GM12878 (cell line): Measurements from ENCODE around the gene FBRSL1. TPM values are rescaled to one million over a fixed set of nuclear protein-coding genes. Genes with fewer than 3 reads are reported as not detected.

Experiments
- ATAC-seq: fragments of 200-7000 bp; cut with Tn5 transposase; 3 replicates; pipeline ENCODE4 v1.9.1; 2020; ENCODE audit warnings: mild to moderate bottlenecking, moderate library complexity
- BruUV-seq: library from RNA; stranded (reverse); fragments of 400-500 nt; replicated peaks from 2 replicates; lab custom pipeline; 2021; lab: Mats Ljungman, UMichigan
- CTCF ChIA-PET: fragments of 300-600 bp; sonication (Branson Sonifier 250); formaldehyde crosslinking; extraction: SDS; loops from one replicate; lab custom pipeline; 2021; ENCODE audit warnings: inconsistent platforms; lab: Yijun Ruan, JAX
- POLR2A ChIA-PET: fragments of 350-600 bp; formaldehyde crosslinking; extraction: SDS; loops from one replicate; lab custom pipeline; 2021; ENCODE audit warnings: inconsistent platforms; lab: Charles Lee
- RAD21 ChIA-PET: fragments of 300-600 bp; sonication (Branson Sonifier 250); formaldehyde crosslinking; loops from one replicate; lab custom pipeline; 2023; ENCODE audit warnings: antibody characterized with exemption; ENCODE audit not compliant: unreplicated experiment; lab: Charles Lee
- SMC1A ChIA-PET: fragments of 300-600 bp; sonication (Branson Sonifier 250); formaldehyde crosslinking; loops from one replicate; lab custom pipeline; 2023; ENCODE audit not compliant: unreplicated experiment, uncharacterized antibody; lab: Charles Lee
- DNase-seq: peaks from one replicate; pipeline ENCODE4 v3.0.0-alpha.2; 2011; ENCODE audit warnings: low read depth, low spot score
- FAIRE-seq: peaks from 3 replicates; lab custom pipeline; 2011; peaks lifted over from hg19 to GRCh38; lab: Jason Lieb, UNC
- H2AFZ ChIP-seq: 2 replicates; pipeline ENCODE4 v1.6.0; 2011; ENCODE audit warnings: low read depth, low read length, control low read depth; ENCODE audit not compliant: control insufficient read depth
- H3K27ac ChIP-seq: 2 replicates; pipeline ENCODE4 v1.5.1; 2011; ENCODE audit warnings: control low read depth; ENCODE audit not compliant: control insufficient read depth, insufficient read depth
- H3K27me3 ChIP-seq, 2 experiments: replicated peaks in 1 of 2; 2 replicates each; pipeline versions ENCODE4 v1.6.0 to v1.6.1; 2011; ENCODE audit warnings: low read length in 1 of 2; ENCODE audit not compliant: control insufficient read depth in 2 of 2, insufficient read depth in 2 of 2
- H3K36me3 ChIP-seq, 2 experiments: 2 replicates each; pipeline ENCODE4 v1.5.1; 2011; ENCODE audit warnings: low read length in 1 of 2; ENCODE audit not compliant: control insufficient read depth in 2 of 2, insufficient read depth in 2 of 2
- H3K4me1 ChIP-seq: 2 replicates; pipeline ENCODE4 v1.6.1; 2011; ENCODE audit warnings: mild to moderate bottlenecking, low read length, moderate library complexity, mixed read lengths; ENCODE audit not compliant: control insufficient read depth, insufficient read depth
- H3K4me2 ChIP-seq: 2 replicates; pipeline ENCODE4 v1.6.0; 2011; ENCODE audit warnings: control low read depth; ENCODE audit not compliant: control insufficient read depth, insufficient read depth
- H3K4me3 ChIP-seq: fragments of 200-600 bp; sonication (generic); 2 replicates; pipeline ENCODE4 v1.5.1; 2016
- H3K79me2 ChIP-seq: 2 replicates; pipeline ENCODE4 v1.6.0; 2011; ENCODE audit warnings: low read length; ENCODE audit not compliant: control insufficient read depth, insufficient read depth
- H3K9ac ChIP-seq: 2 replicates; pipeline ENCODE4 v1.8.0; 2011; ENCODE audit warnings: low read length, control low read depth, mixed read lengths; ENCODE audit not compliant: control insufficient read depth, insufficient read depth
- H3K9me3 ChIP-seq: replicated peaks from 3 replicates; pipeline ENCODE4 v1.5.1; 2011; ENCODE audit warnings: mild to moderate bottlenecking, low read length; ENCODE audit not compliant: control insufficient read depth, insufficient read depth
- H4K20me1 ChIP-seq: 2 replicates; pipeline ENCODE4 v1.6.0; 2011; ENCODE audit not compliant: control insufficient read depth, insufficient read depth
- CEBPB ChIP-seq, 2 experiments: fragments of 150-350 bp in 1 of 2; IDR thresholded peaks; 2 replicates each; pipeline ENCODE4 v1.6.1; 2012 to 2014; ENCODE audit warnings: low read depth in 2 of 2, low read length in 2 of 2, borderline replicate concordance in 1 of 2, inconsistent platforms in 1 of 2
- CEBPZ ChIP-seq: fragments of 150-350 bp; IDR thresholded peaks from 2 replicates; pipeline ENCODE4 v1.6.1; 2016; ENCODE audit warnings: low read depth, low read length
- E4F1 ChIP-seq: fragments of 450-650 bp; IDR thresholded peaks from 2 replicates; pipeline ENCODE4 v1.6.1; 2018; ENCODE audit warnings: borderline replicate concordance, mild to moderate bottlenecking; ENCODE audit not compliant: partially characterized antibody
- IRF4 ChIP-seq: IDR thresholded peaks from 2 replicates; pipeline ENCODE4 v1.6.1; 2011; ENCODE audit warnings: low read depth, low read length
- MEF2B ChIP-seq: fragments of 450-650 bp; IDR thresholded peaks from 2 replicates; pipeline ENCODE4 v1.6.1; 2018; ENCODE audit warnings: mild to moderate bottlenecking, moderate library complexity; ENCODE audit not compliant: partially characterized antibody, poor library complexity, severe bottlenecking
- MYC ChIP-seq: IDR thresholded peaks from 2 replicates; pipeline ENCODE4 v1.6.1; 2011; ENCODE audit warnings: mild to moderate bottlenecking, low read length, moderate library complexity, inconsistent platforms; ENCODE audit not compliant: insufficient read depth, insufficient replicate concordance, insufficient read length, severe bottlenecking
- NFXL1 ChIP-seq: fragments of 450-650 bp; IDR thresholded peaks from 2 replicates; pipeline ENCODE4 v1.6.1; 2017; ENCODE audit warnings: antibody characterized with exemption, mild to moderate bottlenecking, borderline replicate concordance
- PML ChIP-seq: IDR thresholded peaks from 2 replicates; pipeline ENCODE4 v1.6.1; 2012; ENCODE audit warnings: low read length, inconsistent platforms
- RCOR1 ChIP-seq: conservative IDR thresholded peaks from 2 replicates; pipeline ENCODE4 v1.6.1; 2012; ENCODE audit warnings: low read depth, low read length, improper control_type of control experiment
- SP1 ChIP-seq: IDR thresholded peaks from one replicate; pipeline ENCODE4 v1.6.1; 2011; ENCODE audit warnings: low read depth, low read length
- SPI1 ChIP-seq: IDR thresholded peaks from 2 replicates; pipeline ENCODE4 v1.6.1; 2011; ENCODE audit warnings: low read depth, mild to moderate bottlenecking, low read length, moderate library complexity, borderline replicate concordance; ENCODE audit not compliant: insufficient read depth
- TCF7 ChIP-seq: IDR thresholded peaks from 2 replicates; pipeline ENCODE4 v1.6.1; 2014; ENCODE audit warnings: antibody characterized with exemption, borderline replicate concordance
- ZNF24 ChIP-seq: fragments of 450-650 bp; IDR thresholded peaks from 2 replicates; pipeline ENCODE4 v1.6.1; 2017; ENCODE audit warnings: antibody characterized with exemption, mild to moderate bottlenecking
- WGBS: methylation state at CpG from one replicate; pipeline ENCODE4 v1.1.6; 2016; ENCODE audit warnings: low lambda C conversion rate; ENCODE audit not compliant: insufficient replicate concordance, insufficient coverage; ENCODE audit errors: missing lambda C conversion rate; 5-methylcytosine and 5-hydroxymethylcytosine counted together
- in situ Hi-C: fragments of 300-500 bp; cut with MboI; formaldehyde crosslinking; loops from 9 replicates; pipeline ENCODE4 v1.14.3; 2018; ENCODE audit warnings: mixed read lengths
- intact Hi-C: fragments of 100-400 bp; cut with micrococcal nuclease; formaldehyde crosslinking; loops from one replicate; pipeline ENCODE4 v1.14.2; 2022; ENCODE audit not compliant: unreplicated experiment
- polyA plus RNA-seq, 11 experiments: library from polyadenylated mRNA; depleted of rRNA in 4 of 11; unstranded in 6 of 11; stranded (reverse) in 5 of 11; fragments of >200 nt; fragmentation: Nextera tagmentation in 4 of 11; fragmentation: Illumina TruSeq in 1 of 11; extraction: Ambion mirVana in 4 of 11; extraction: Trizol in 1 of 11; gene quantifications; 1 replicate in 1 of 11; 2 replicates in 10 of 11; pipeline versions ENCODE4 v1.2.1 to v1.2.3, GENCODE V29; 2011 to 2016; ENCODE audit warnings: inconsistent platforms in 2 of 11, missing spikeins in 2 of 11, low read depth in 1 of 11
- total RNA-seq, 4 experiments: library from RNA; depleted of rRNA in 3 of 4; stranded (reverse); fragments of >200 nt in 3 of 4; fragmentation: Illumina TruSeq in 1 of 4; extraction: Trizol in 1 of 4; gene quantifications; 2 replicates each; pipeline versions ENCODE4 v1.2.1 to v1.2.3, GENCODE V29; 2013 to 2021
- TF ChIP-seq, protein P1 (sequence below): IDR thresholded peaks from 2 replicates; pipeline ENCODE4 v1.6.1; 2012; ENCODE audit warnings: low read depth, low read length, improper control_type of control experiment
- TF ChIP-seq, protein P2 (sequence below): IDR thresholded peaks from 2 replicates; pipeline ENCODE4 v1.6.1; 2012; ENCODE audit warnings: mild to moderate bottlenecking, low read depth, low read length

FBRSL1 gene
- total and polyA plus RNA-seq, 10 of the 15 experiments (the other 5 are each of a cell fraction or from before 2014, with no cell fraction given) = 0.19 to 55.1 (median 4.1) TPM

DNA sequence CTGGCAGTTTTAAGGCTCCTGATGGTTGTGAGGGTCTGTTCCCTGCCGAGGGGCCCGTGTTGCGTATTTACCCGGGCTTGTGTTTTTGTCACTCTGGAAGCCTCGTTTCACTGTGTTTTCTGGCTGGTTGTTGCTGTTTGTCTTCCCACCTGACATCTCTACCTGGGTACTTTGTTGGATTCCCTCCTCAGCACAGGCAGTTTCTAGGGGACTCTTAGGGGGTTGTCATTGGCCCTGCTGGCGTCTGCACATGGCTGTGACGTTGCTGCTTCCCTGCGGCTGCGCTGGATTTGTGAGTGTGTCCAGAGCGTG lies 6.4 kb downstream of the FBRSL1 start:
- Histone ChIP-seq H3K36me3 (no peaks in the 10 kb centered on the region; a peak in 1 of 4 replicates), H3K79me2 (peaks cover 60% of the 10 kb centered on the region), H4K20me1 (no peaks in the 10 kb centered on the region; the same call in 1 of the 2 replicates), H3K4me1 (peaks cover 23% of the 10 kb centered on the region), H3K27ac (no peak overlapping the region), H3K4me2 (no peak overlapping the region), H3K4me3 (no peak overlapping the region), H3K27me3 (no peaks in the 10 kb centered on the region), H3K9me3 (no peaks in the 10 kb centered on the region), H3K9ac (no peak overlapping the region), H2AFZ (no peak overlapping the region)
- in situ Hi-C loops (no loop called here), intact Hi-C loops (no loop called here)
- CTCF ChIA-PET = no interaction called here
- no peak for FAIRE-seq
- ATAC-seq = no peak
- SMC1A ChIA-PET = no interaction called here
- DNase-seq = no peak
- no TSS peak for BruUV-seq
- 77% methylated on average over 10 of the region's 10 CpGs for WGBS
- RAD21 ChIA-PET = no interaction called here
- POLR2A ChIA-PET = no interaction called here
- TF ChIP-seq MYC = no peak
- TF ChIP-seq, protein P1, sequence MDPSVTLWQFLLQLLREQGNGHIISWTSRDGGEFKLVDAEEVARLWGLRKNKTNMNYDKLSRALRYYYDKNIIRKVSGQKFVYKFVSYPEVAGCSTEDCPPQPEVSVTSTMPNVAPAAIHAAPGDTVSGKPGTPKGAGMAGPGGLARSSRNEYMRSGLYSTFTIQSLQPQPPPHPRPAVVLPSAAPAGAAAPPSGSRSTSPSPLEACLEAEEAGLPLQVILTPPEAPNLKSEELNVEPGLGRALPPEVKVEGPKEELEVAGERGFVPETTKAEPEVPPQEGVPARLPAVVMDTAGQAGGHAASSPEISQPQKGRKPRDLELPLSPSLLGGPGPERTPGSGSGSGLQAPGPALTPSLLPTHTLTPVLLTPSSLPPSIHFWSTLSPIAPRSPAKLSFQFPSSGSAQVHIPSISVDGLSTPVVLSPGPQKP = no peak
- TF ChIP-seq PML = no peak
- no peak for TF ChIP-seq CEBPZ
- TF ChIP-seq NFXL1 = no peak
- no peak for TF ChIP-seq ZNF24
- no peak for TF ChIP-seq TCF7
- no peak for TF ChIP-seq RCOR1
- no peak for TF ChIP-seq MEF2B
- TF ChIP-seq SP1 = no peak
- no peak for TF ChIP-seq IRF4
- no peak for TF ChIP-seq SPI1
- no peak for TF ChIP-seq CEBPB (IDR thresholded peaks at IDR 0.05; ENCODE audit: borderline replicate concordance in 1 of 2, low read depth in 2 of 2, low read length in 2 of 2)
- TF ChIP-seq, protein P2, sequence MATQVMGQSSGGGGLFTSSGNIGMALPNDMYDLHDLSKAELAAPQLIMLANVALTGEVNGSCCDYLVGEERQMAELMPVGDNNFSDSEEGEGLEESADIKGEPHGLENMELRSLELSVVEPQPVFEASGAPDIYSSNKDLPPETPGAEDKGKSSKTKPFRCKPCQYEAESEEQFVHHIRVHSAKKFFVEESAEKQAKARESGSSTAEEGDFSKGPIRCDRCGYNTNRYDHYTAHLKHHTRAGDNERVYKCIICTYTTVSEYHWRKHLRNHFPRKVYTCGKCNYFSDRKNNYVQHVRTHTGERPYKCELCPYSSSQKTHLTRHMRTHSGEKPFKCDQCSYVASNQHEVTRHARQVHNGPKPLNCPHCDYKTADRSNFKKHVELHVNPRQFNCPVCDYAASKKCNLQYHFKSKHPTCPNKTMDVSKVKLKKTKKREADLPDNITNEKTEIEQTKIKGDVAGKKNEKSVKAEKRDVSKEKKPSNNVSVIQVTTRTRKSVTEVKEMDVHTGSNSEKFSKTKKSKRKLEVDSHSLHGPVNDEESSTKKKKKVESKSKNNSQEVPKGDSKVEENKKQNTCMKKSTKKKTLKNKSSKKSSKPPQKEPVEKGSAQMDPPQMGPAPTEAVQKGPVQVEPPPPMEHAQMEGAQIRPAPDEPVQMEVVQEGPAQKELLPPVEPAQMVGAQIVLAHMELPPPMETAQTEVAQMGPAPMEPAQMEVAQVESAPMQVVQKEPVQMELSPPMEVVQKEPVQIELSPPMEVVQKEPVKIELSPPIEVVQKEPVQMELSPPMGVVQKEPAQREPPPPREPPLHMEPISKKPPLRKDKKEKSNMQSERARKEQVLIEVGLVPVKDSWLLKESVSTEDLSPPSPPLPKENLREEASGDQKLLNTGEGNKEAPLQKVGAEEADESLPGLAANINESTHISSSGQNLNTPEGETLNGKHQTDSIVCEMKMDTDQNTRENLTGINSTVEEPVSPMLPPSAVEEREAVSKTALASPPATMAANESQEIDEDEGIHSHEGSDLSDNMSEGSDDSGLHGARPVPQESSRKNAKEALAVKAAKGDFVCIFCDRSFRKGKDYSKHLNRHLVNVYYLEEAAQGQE = no peak
- TF ChIP-seq E4F1 = no peak
